Measurements from ENCODE around the gene SLC39A11.

GRCh38 chr17:72622661-72623433, 469.6 kb downstream of the SLC39A11 start:
- TF ChIP-seq POLR2AphosphoS5 (IDR thresholded peaks at IDR 0.05; ENCODE audit: low read depth, low read length): no peak
- TF ChIP-seq, protein P1, sequence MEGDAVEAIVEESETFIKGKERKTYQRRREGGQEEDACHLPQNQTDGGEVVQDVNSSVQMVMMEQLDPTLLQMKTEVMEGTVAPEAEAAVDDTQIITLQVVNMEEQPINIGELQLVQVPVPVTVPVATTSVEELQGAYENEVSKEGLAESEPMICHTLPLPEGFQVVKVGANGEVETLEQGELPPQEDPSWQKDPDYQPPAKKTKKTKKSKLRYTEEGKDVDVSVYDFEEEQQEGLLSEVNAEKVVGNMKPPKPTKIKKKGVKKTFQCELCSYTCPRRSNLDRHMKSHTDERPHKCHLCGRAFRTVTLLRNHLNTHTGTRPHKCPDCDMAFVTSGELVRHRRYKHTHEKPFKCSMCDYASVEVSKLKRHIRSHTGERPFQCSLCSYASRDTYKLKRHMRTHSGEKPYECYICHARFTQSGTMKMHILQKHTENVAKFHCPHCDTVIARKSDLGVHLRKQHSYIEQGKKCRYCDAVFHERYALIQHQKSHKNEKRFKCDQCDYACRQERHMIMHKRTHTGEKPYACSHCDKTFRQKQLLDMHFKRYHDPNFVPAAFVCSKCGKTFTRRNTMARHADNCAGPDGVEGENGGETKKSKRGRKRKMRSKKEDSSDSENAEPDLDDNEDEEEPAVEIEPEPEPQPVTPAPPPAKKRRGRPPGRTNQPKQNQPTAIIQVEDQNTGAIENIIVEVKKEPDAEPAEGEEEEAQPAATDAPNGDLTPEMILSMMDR (IDR thresholded peaks at IDR 0.05): no peak

Measured in Panc1 (cell line).